MCF 10A (cell line): ENCODE measurements around the gene ZNRF4. TPM values are rescaled to one million over a fixed set of nuclear protein-coding genes. Genes with fewer than 3 reads are reported as not detected.
"Not testable (repeated sequence)": the region's sequence is repeated elsewhere in the genome, so short reads cannot be mapped to it uniquely, and the experiment has no call there.

ENCODE experiments used
- BruUV-seq: library from RNA; stranded (reverse); fragments of 400-500 nt; replicated peaks from 2 replicates; lab custom pipeline; 2021; lab: Mats Ljungman, UMichigan
- CTCF ChIA-PET: fragments of 300-600 bp; sonication (Branson Sonifier 250); formaldehyde crosslinking; extraction: SDS; loops from one replicate; lab custom pipeline; 2021; ENCODE audit warnings: antibody characterized with exemption, inconsistent platforms; lab: Yijun Ruan, JAX
- POLR2A ChIA-PET: fragments of 300-600, 350-650 bp; sonication (Branson Sonifier 250); formaldehyde crosslinking; extraction: SDS; loops from one replicate; lab custom pipeline; 2020; ENCODE audit warnings: antibody characterized with exemption, inconsistent platforms; lab: Yijun Ruan, JAX
- DNase-seq: peaks from one replicate; pipeline ENCODE4 v3.0.0-alpha.2; 2018; ENCODE audit not compliant: unreplicated experiment
- H3K27ac Mint-ChIP-seq: one replicate; pipeline ENCODE4 v1.8.0; 2022; ENCODE audit warnings: mild to moderate bottlenecking, low read depth, mixed read lengths; ENCODE audit not compliant: unreplicated experiment
- H3K27me3 Mint-ChIP-seq: one replicate; pipeline ENCODE4 v1.8.0; 2022; ENCODE audit warnings: mixed read lengths; ENCODE audit not compliant: insufficient read depth, unreplicated experiment
- H3K36me3 Mint-ChIP-seq: one replicate; pipeline ENCODE4 v1.8.0; 2022; ENCODE audit warnings: mild to moderate bottlenecking, moderate library complexity, mixed read lengths; ENCODE audit not compliant: insufficient read depth, unreplicated experiment
- H3K4me1 Mint-ChIP-seq: one replicate; pipeline ENCODE4 v1.8.0; 2022; ENCODE audit warnings: mixed read lengths; ENCODE audit not compliant: insufficient read depth, unreplicated experiment
- H3K4me3 Mint-ChIP-seq: one replicate; pipeline ENCODE4 v1.8.0; 2022; ENCODE audit warnings: mild to moderate bottlenecking, moderate library complexity, mixed read lengths; ENCODE audit not compliant: unreplicated experiment
- H3K9me3 Mint-ChIP-seq: one replicate; pipeline ENCODE4 v1.8.0; 2022; ENCODE audit warnings: mixed read lengths; ENCODE audit not compliant: unreplicated experiment
- CTCF ChIP-seq: fragments of 200-600 bp; IDR thresholded peaks from one replicate; pipeline ENCODE4 v1.8.0; 2022; ENCODE audit warnings: antibody characterized with exemption, mild to moderate bottlenecking; ENCODE audit not compliant: unreplicated experiment
- intact Hi-C: fragments of 100-400 bp; cut with micrococcal nuclease; formaldehyde crosslinking; loops from 2 replicates; pipeline ENCODE4 v1.14.1; 2022
- total RNA-seq: library from RNA; stranded (reverse); gene quantifications from 2 replicates; pipeline ENCODE4 v1.2.3, GENCODE V29; 2022

The ZNRF4 gene
- total RNA-seq, 1 experiment from 2014 or later, result not detected

- H3K27me3 Mint-ChIP-seq, result peaks cover 45% of the 10 kb centered on the region
- DNase-seq, result no peak
- CTCF ChIA-PET, result no interaction called here
These were observed 18.3 kb upstream of the ZNRF4 start for GRCh38 chr19:5436948-5437306.

GRCh38 chr19:5438756-5439155, 16.5 kb upstream of the ZNRF4 start:
- DNase-seq, H3K4me3 Mint-ChIP-seq, BruUV-seq, H3K27ac Mint-ChIP-seq, H3K36me3 Mint-ChIP-seq, H3K4me1 Mint-ChIP-seq, H3K9me3 Mint-ChIP-seq, intact Hi-C loops: not testable (repeated sequence)
- ChIA-PET CTCF (interaction anchor here (0.6 kb wide), 1 partner anchor 390 kb away, joined by 3 read pairs; no protein-coding TSS in a partner anchor), POLR2A (interaction anchor here (0.6 kb wide), 1 partner anchor 242 kb away, joined by 3 read pairs; no protein-coding TSS in a partner anchor)
- H3K27me3 Mint-ChIP-seq, result peaks cover 45% of the 10 kb centered on the region

More at GRCh38 chr19:5436948-5437306, 18.3 kb upstream of the ZNRF4 start:
- no peak overlapping the region for H3K27ac Mint-ChIP-seq
- H3K9me3 Mint-ChIP-seq, result no peaks in the 10 kb centered on the region
- BruUV-seq, result no TSS peak
- H3K4me3 Mint-ChIP-seq, result no peak overlapping the region
- H3K36me3 Mint-ChIP-seq, result no peaks in the 10 kb centered on the region
- POLR2A ChIA-PET, result no interaction called here
- intact Hi-C loops, result no loop called here
- peaks cover 8% of the 10 kb centered on the region for H3K4me1 Mint-ChIP-seq
- TF ChIP-seq CTCF, result no peak

GRCh38 chr19:5439452-5439851, 15.8 kb upstream of the ZNRF4 start:
- Mint-ChIP-seq H3K27me3 (peaks cover 45% of the 10 kb centered on the region), H3K27ac (no peak overlapping the region), H3K9me3 (no peaks in the 10 kb centered on the region), H3K36me3 (no peaks in the 10 kb centered on the region), H3K4me1 (peaks cover 8% of the 10 kb centered on the region), H3K4me3 (no peak overlapping the region)
- BruUV-seq, result no TSS peak
- POLR2A ChIA-PET, result interaction anchor here (0.6 kb wide), 1 partner anchor 242 kb away, joined by 3 read pairs; no protein-coding TSS in a partner anchor
- TF ChIP-seq CTCF, result no peak
- no peak for DNase-seq
- CTCF ChIA-PET, result no interaction called here
- intact Hi-C loops, result no loop called here

DNA sequence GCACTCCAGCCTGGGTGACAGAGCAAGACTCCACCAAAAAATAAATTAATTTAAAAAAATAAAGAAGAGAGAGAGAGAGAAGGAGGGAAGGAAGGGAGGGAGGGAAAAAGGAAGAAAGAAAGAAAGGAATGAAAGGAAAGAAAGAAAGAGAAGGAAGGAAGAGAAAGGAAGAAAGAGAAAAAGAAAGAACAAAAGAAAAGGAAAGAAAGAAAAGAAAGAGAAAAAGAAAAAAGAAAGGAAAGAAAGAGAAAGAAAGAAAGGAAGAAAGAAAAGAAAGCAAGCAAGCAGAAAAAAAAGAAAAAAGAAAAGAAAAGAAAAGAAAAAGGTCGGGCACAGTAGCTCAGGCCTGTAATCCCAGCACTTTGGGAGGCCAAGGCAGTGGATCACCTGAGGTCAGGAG, 14.9 kb upstream of the ZNRF4 start:
- Mint-ChIP-seq H3K4me3 (no peak overlapping the region), H3K36me3 (no peaks in the 10 kb centered on the region), H3K27ac (no peak overlapping the region), H3K27me3 (peaks cover 45% of the 10 kb centered on the region), H3K4me1 (peaks cover 1% of the 10 kb centered on the region), H3K9me3 (no peaks in the 10 kb centered on the region)
- DNase-seq, result no peak
- no TSS peak for BruUV-seq
- POLR2A ChIA-PET, result no interaction called here
- TF ChIP-seq CTCF, result no peak
- intact Hi-C loops, result no loop called here
- CTCF ChIA-PET, result no interaction called here

DNA sequence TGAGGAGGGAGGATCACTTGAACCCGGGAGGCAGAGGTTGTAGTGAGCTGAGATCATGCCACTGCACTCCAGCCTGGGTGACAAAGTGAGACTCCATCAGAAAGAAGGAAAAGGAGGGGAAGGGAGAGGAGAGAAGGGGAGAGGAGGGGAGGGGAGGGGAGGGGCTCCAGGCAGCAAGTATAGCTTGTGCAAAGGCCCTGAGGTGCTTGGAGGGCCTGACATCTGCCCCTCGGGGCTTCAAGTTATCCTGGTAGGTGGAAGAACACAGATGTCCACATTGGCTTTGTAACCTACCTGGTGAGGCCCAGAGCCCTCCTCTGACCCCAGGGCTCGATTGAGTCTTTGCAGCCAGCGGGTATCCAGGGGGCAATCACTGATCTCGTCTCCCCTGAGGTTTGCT, 11.5 kb upstream of the ZNRF4 start:
- Mint-ChIP-seq H3K4me1 (peaks cover 4% of the 10 kb centered on the region), H3K27me3 (peaks cover 39% of the 10 kb centered on the region), H3K9me3 (no peaks in the 10 kb centered on the region), H3K36me3 (no peaks in the 10 kb centered on the region), H3K4me3 (no peak overlapping the region), H3K27ac (no peak overlapping the region)
- TF ChIP-seq CTCF, result no peak
- POLR2A ChIA-PET, result no interaction called here
- no TSS peak for BruUV-seq
- no peak for DNase-seq
- CTCF ChIA-PET, result interaction anchor here (0.6 kb wide), 1 partner anchor 67 kb away, joined by 4 read pairs; no protein-coding TSS in a partner anchor
- intact Hi-C loops, result no loop called here
